T-cell (primary cell): ENCODE results near the gene ZNF486. TPM values are rescaled to one million over a fixed set of nuclear protein-coding genes. Genes with fewer than 3 reads are reported as not detected.
"Not testable (repeated sequence)": the region's sequence is repeated elsewhere in the genome, so short reads cannot be mapped to it uniquely, and the experiment has no call there.

Experiments
- ATAC-seq, 4 experiments: fragments of 200-7000 bp in 3 of 4; fragments of 150-1000 bp in 1 of 4; cut with Tn5 transposase; replicated peaks in 1 of 4; 1 replicate in 3 of 4; 2 replicates in 1 of 4; pipeline ENCODE4 v1.10.0; 2021; ENCODE audit warnings: moderate library complexity in 3 of 4, mild to moderate bottlenecking in 2 of 4, moderate number of reproducible peaks in 1 of 4
- CTCF ChIA-PET, 2 donors: fragments of 300-600 bp; sonication (Branson Sonifier 250); formaldehyde crosslinking; loops; one replicate each; lab custom pipeline; 2022; ENCODE audit warnings: antibody characterized with exemption in 2 of 2; lab: Charles Lee
- POLR2A ChIA-PET, 2 donors: fragments of 300-600 bp; sonication (Branson Sonifier 250); formaldehyde crosslinking; loops; one replicate each; lab custom pipeline; 2022; ENCODE audit warnings: antibody characterized with exemption in 2 of 2; lab: Charles Lee
- DNase-seq, 35 experiments: peaks; one replicate each; pipeline versions ENCODE4 v3.0.0 to v3.0.0-alpha.2; 2013 to 2023
- H3K27ac ChIP-seq: one replicate; pipeline ENCODE4 v1.5.1; 2013; ENCODE audit warnings: low read length
- H3K27me3 ChIP-seq, 2 experiments: replicated peaks in 1 of 2; 1 replicate in 1 of 2; 2 replicates in 1 of 2; pipeline versions ENCODE4 v1.6.1 to v1.7.0; 2013; ENCODE audit warnings: low read length in 1 of 2, mixed read lengths in 1 of 2; ENCODE audit not compliant: control insufficient read depth in 2 of 2, insufficient read depth in 2 of 2; ENCODE audit errors: extremely low read depth in 1 of 2
- H3K36me3 ChIP-seq, 2 donors: 1 replicate in 1 of 2; 2 replicates in 1 of 2; pipeline versions ENCODE4 v1.6.1 to v1.7.0; 2013; ENCODE audit warnings: low read length in 1 of 2; ENCODE audit not compliant: control insufficient read depth in 2 of 2, insufficient read depth in 1 of 2; ENCODE audit errors: extremely low read depth in 1 of 2
- H3K4me1 ChIP-seq, 2 experiments: 1 replicate in 1 of 2; 2 replicates in 1 of 2; pipeline versions ENCODE4 v1.6.1 to v1.7.0; 2013; ENCODE audit warnings: low read length in 2 of 2, mixed read lengths in 1 of 2; ENCODE audit not compliant: insufficient read depth in 2 of 2, control insufficient read depth in 1 of 2; ENCODE audit errors: extremely low read depth in 1 of 2
- H3K4me3 ChIP-seq, 2 donors: 1 replicate in 1 of 2; 2 replicates in 1 of 2; pipeline versions ENCODE4 v1.5.1 to v1.7.0; 2013; ENCODE audit warnings: mild to moderate bottlenecking in 2 of 2, low read length in 1 of 2, moderate library complexity in 1 of 2; ENCODE audit not compliant: control insufficient read depth in 1 of 2; ENCODE audit errors: extremely low read depth in 1 of 2
- H3K9me3 ChIP-seq: 2 replicates; pipeline ENCODE4 v1.7.0; 2013
- H3K27ac Mint-ChIP-seq, 2 donors: one replicate each; pipeline ENCODE4 v1.8.0; 2020 to 2021; ENCODE audit warnings: mild to moderate bottlenecking in 2 of 2, mixed read lengths in 2 of 2
- H3K27me3 Mint-ChIP-seq, 2 donors: one replicate each; pipeline ENCODE4 v1.8.0; 2021 to 2022; ENCODE audit warnings: mixed read lengths in 2 of 2
- H3K36me3 Mint-ChIP-seq: one replicate; pipeline ENCODE4 v1.8.0; 2021; ENCODE audit warnings: mixed read lengths
- H3K4me1 Mint-ChIP-seq, 3 donors: one replicate each; pipeline ENCODE4 v1.8.0; 2020 to 2022; ENCODE audit warnings: mixed read lengths in 3 of 3, mild to moderate bottlenecking in 1 of 3
- H3K4me3 Mint-ChIP-seq, 3 donors: one replicate each; pipeline ENCODE4 v1.8.0; 2020 to 2022; ENCODE audit warnings: mild to moderate bottlenecking in 3 of 3, mixed read lengths in 3 of 3, moderate library complexity in 3 of 3
- H3K9me3 Mint-ChIP-seq, 3 donors: one replicate each; pipeline ENCODE4 v1.8.0; 2020 to 2022; ENCODE audit warnings: mixed read lengths in 3 of 3
- WGBS: methylation state at CpG from one replicate; pipeline ENCODE4 v1.1.5; 2013; ENCODE audit warnings: missing lambda C conversion rate; ENCODE audit not compliant: insufficient coverage; 5-methylcytosine and 5-hydroxymethylcytosine counted together
- total RNA-seq, 35 experiments: library from RNA in 6 of 35; stranded (reverse) in 6 of 35; fragments of 120-200 nt in 1 of 35; gene quantifications; one replicate each; pipeline versions ENCODE4 v1.2.1 to v1.2.4 and lab custom pipeline; 2013 to 2026

The ZNF486 gene
- total RNA-seq, 5 donors from 2014 or later (not counting 1 experiment from before 2014, with no cell fraction given): 5.0 to 8.6 (median 7.6) TPM

DNA sequence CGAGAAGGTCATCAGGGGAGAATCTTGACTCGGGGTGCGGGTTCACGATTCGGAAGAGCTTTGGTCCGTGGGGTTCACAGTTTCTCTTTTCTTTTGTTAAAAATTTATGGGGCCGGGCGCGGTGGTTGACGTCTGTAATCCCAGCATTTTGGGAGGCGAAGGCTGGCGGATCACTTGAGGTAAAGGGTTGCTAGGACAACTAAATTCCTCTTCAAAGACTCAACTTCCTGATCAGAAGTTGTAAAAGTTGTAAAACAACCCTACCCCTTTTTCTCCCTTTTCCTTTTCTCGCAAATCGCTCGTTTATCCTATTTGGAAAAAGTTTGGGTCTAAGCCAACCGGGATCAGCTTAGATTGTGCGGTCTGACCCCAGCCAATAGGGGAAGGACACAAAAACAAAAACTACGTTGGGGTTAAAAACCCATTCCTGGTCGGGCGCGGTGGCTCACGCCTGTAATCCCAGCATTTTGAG is 673 bp downstream of the ZNF486 start:
- Histone ChIP-seq H3K27ac (peak overlapping the region; percentile 58), H3K4me1 (peaks cover 2 to 22% of the 10 kb centered on the region in 2 experiments), H3K9me3 (no peaks in the 10 kb centered on the region), H3K4me3 (peak overlapping the region; percentile 73 to 78), H3K27me3 (no peaks in the 10 kb centered on the region), H3K36me3 (peaks cover 4 to 6% of the 10 kb centered on the region in 2 donors)
- peaks cover 29 to 48% (median 40%) of the 10 kb centered on the region in 3 donors for H3K4me1 Mint-ChIP-seq
- ATAC-seq (no peak), DNase-seq (peak in 1 of 35 experiments; percentile 1)
- H3K4me3 Mint-ChIP-seq: peak overlapping the region; percentile 91 to 96 (median 96)
- 61% methylated on average over 8 of the region's 22 CpGs for WGBS
- peak overlapping the region; percentile 84 to 92 for H3K27ac Mint-ChIP-seq
- ChIA-PET CTCF (interaction anchor here in 1 of 2 donors (1.1 kb wide), 1 partner anchor 70 kb away, joined by 5 read pairs; no protein-coding TSS in a partner anchor), POLR2A (interaction anchor here in 1 of 2 donors (0.6 to 1.2 kb wide), 2 partner anchors 70 to 1222 kb away, joined by 4 to 6 read pairs; no protein-coding TSS in a partner anchor)
- H3K36me3 Mint-ChIP-seq: peaks cover 34% of the 10 kb centered on the region
- peaks cover 0 to 6% (median 5%) of the 10 kb centered on the region in 3 donors for H3K9me3 Mint-ChIP-seq
- no peaks in the 10 kb centered on the region for H3K27me3 Mint-ChIP-seq

DNA sequence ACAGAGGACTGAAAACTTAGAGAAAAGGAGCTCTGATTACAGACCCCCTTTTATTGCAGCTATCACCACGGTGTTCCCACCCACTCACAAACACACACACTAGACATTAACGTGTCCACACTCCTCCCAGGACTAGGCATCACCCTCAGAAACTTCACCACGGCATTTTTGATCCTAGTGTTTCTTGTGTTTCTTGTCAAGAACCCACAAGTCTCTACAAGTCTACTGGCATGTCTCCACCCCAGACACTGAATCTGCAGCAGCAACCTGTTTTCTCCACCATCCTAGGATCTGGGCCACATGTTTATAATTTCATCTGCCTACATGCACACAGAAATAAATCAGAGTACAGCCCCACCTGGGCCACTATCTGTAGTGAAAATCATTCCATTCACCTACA is 4.3 kb downstream of the ZNF486 start:
- H3K4me1 Mint-ChIP-seq: peaks cover 20 to 33% (median 29%) of the 10 kb centered on the region in 3 donors
- H3K9me3 Mint-ChIP-seq: peaks cover 0 to 7% (median 6%) of the 10 kb centered on the region in 3 donors
- peaks cover 4 to 6% of the 10 kb centered on the region in 2 donors for H3K36me3 ChIP-seq
- H3K9me3 ChIP-seq: no peaks in the 10 kb centered on the region
- H3K27me3 Mint-ChIP-seq: no peaks in the 10 kb centered on the region
- no peaks in the 10 kb centered on the region for H3K27me3 ChIP-seq
- ATAC-seq (no peak), DNase-seq (no peak)
- peaks cover 0 to 17% of the 10 kb centered on the region in 2 experiments for H3K4me1 ChIP-seq
- ChIA-PET CTCF (no interaction called here), POLR2A (interaction anchor here in 1 of 2 donors (0.6 kb wide), 1 partner anchor 373 kb away, joined by 3 read pairs; no protein-coding TSS in a partner anchor)
- H3K36me3 Mint-ChIP-seq: peaks cover 50% of the 10 kb centered on the region
- H3K27ac ChIP-seq: no peak overlapping the region
- H3K4me3 Mint-ChIP-seq: no peak overlapping the region
- 87% methylated on average over 3 of the region's 3 CpGs for WGBS
- no peak overlapping the region for H3K27ac Mint-ChIP-seq
- H3K4me3 ChIP-seq: no peak overlapping the region

DNA sequence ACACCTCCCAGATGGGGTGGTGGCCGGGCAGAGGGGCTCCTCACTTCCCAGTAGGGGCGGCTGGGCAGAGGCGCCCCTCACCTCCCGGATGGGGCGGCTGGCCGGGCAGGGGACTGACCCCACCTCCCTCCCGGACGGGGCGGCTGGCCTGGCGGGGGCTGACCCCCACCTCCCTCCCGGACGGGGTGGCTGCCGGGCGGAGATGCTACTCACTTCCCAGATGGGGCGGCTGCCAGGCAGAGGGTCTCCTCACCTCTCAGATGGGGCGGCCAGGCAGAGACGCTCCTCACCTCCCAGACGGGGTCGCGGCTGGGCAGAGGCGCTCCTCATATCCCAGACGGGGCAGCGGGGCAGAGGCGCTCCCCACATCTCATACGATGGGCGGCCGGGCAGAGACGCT is 8.8 kb downstream of the ZNF486 start:
- H3K27ac ChIP-seq, H3K27me3 ChIP-seq, H3K36me3 ChIP-seq, CTCF ChIA-PET, H3K4me3 Mint-ChIP-seq, DNase-seq, H3K27ac Mint-ChIP-seq, ATAC-seq, H3K4me3 ChIP-seq, H3K4me1 ChIP-seq, H3K9me3 Mint-ChIP-seq, H3K27me3 Mint-ChIP-seq, POLR2A ChIA-PET, H3K9me3 ChIP-seq: not testable (repeated sequence)
- H3K36me3 Mint-ChIP-seq: peaks cover 66% of the 10 kb centered on the region
- peaks cover 9 to 11% (median 10%) of the 10 kb centered on the region in 3 donors for H3K4me1 Mint-ChIP-seq
- 94% methylated on average over 6 of the region's 28 CpGs for WGBS

- DNase-seq, H3K27me3 ChIP-seq, H3K9me3 Mint-ChIP-seq, H3K36me3 ChIP-seq, H3K27me3 Mint-ChIP-seq, H3K4me3 Mint-ChIP-seq, H3K27ac Mint-ChIP-seq, H3K4me1 Mint-ChIP-seq, H3K9me3 ChIP-seq, H3K4me1 ChIP-seq, POLR2A ChIA-PET, H3K27ac ChIP-seq, CTCF ChIA-PET, ATAC-seq, H3K4me3 ChIP-seq: not testable (repeated sequence)
- peaks cover 45% of the 10 kb centered on the region for H3K36me3 Mint-ChIP-seq
Measured at GRCh38 chr19:20179956-20180355, 12.9 kb downstream of the ZNF486 start.

DNA sequence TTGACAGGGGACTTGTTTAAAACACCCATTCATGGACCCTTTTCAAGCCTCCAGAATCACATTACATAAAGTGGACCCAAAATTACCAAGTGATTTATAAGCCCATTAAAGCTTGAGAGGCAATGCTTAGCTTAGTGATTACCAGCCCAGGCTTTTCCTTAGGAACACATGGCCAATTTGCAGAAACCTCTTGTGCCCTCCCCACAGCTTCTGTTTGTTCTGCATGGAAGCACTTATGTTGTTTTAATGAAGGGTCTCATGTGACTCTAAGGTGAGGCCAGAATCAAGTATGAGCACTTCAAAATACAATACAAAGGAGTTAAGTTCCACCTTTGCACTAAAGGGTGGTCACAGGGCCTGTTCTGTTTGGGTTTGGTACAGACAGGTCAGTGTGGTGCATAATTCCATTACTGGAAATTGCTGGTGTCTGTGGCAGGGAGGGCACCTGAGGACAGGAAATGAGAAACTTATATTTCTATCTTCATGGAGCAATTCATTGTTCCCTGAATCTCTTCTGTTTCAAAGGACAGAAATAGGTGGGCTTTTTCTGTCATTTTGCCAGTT is 15.3 kb downstream of the ZNF486 start:
- H3K4me3 ChIP-seq: no peak overlapping the region
- H3K4me3 Mint-ChIP-seq: no peak overlapping the region
- peaks cover 44% of the 10 kb centered on the region for H3K36me3 Mint-ChIP-seq

GRCh38 chr19:20186174-20186573 is 19.2 kb downstream of the ZNF486 start:
- POLR2A ChIA-PET: interaction anchor here in 1 of 2 donors (0.7 kb wide), 1 partner anchor 83 kb away, joined by 3 read pairs; no protein-coding TSS in a partner anchor
- H3K36me3 Mint-ChIP-seq: peaks cover 54% of the 10 kb centered on the region

More for the DNA sequence above, 15.3 kb downstream of the ZNF486 start:
- ChIA-PET POLR2A (interaction anchor here in 1 of 2 donors (0.6 kb wide), 1 partner anchor 1035 kb away, joined by 4 read pairs; no protein-coding TSS in a partner anchor), CTCF (no interaction called here)
- Mint-ChIP-seq H3K27ac (no peak overlapping the region), H3K4me1 (peaks cover 0 to 6% (median 0%) of the 10 kb centered on the region in 3 donors), H3K9me3 (peaks cover 0 to 4% (median 3%) of the 10 kb centered on the region in 3 donors), H3K27me3 (no peaks in the 10 kb centered on the region)
- Histone ChIP-seq H3K27me3 (no peaks in the 10 kb centered on the region), H3K9me3 (no peaks in the 10 kb centered on the region), H3K36me3 (peaks cover 0 to 5% of the 10 kb centered on the region in 2 donors), H3K27ac (no peak overlapping the region), H3K4me1 (no peaks in the 10 kb centered on the region)
- ATAC-seq (no peak), DNase-seq (no peak)

More at GRCh38 chr19:20186174-20186573, 19.2 kb downstream of the ZNF486 start:
- no peak overlapping the region for H3K4me3 ChIP-seq
- Mint-ChIP-seq H3K4me1 (peaks cover 0 to 3% (median 0%) of the 10 kb centered on the region in 3 donors), H3K9me3 (peaks cover 0 to 15% (median 9%) of the 10 kb centered on the region in 3 donors), H3K27ac (no peak overlapping the region), H3K27me3 (no peaks in the 10 kb centered on the region), H3K4me3 (no peak overlapping the region)
- DNase-seq (no peak), ATAC-seq (no peak)
- H3K27me3 ChIP-seq: no peaks in the 10 kb centered on the region
- WGBS: 100% methylated on average over 2 of the region's 4 CpGs
- no peaks in the 10 kb centered on the region for H3K4me1 ChIP-seq
- H3K9me3 ChIP-seq: peaks cover 6% of the 10 kb centered on the region
- no peak overlapping the region for H3K27ac ChIP-seq
- CTCF ChIA-PET: interaction anchor here in 1 of 2 donors (0.7 kb wide), 1 partner anchor 17 kb away, joined by 4 read pairs; no protein-coding TSS in a partner anchor
- H3K36me3 ChIP-seq: peaks cover 3 to 31% of the 10 kb centered on the region in 2 donors
